Measurements from ENCODE around the gene ANKS4B. TPM values are rescaled to one million over a fixed set of nuclear protein-coding genes. Genes with fewer than 3 reads are reported as not detected.
"Not testable (repeated sequence)": the region's sequence is repeated elsewhere in the genome, so short reads cannot be mapped to it uniquely, and the experiment has no call there.

Gene ANKS4B
- polyA plus RNA-seq, 1 donor from 2014 or later, result not detected

DNA sequence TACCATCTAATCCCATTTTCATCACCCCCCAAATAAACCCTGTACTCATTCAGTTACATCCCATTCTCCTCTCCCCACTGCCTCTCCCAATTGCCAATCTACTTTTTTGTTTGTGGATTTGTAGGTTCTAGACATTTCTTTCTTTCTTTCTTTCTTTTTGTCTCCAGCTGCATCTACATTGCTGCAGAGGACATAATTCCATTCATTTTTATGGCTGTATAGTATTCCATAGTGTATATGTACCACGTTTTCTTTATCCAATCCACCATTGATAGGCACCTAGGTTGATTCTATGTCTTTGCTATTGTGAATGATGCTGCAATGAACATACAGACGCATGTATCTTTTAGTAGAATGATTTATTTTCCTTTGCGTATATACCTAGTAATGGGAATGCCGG is 50.9 kb downstream of the ANKS4B start (continued):
- TF ChIP-seq REST (IDR thresholded peaks at IDR 0.05; ENCODE audit: borderline replicate concordance), result no peak

DNA sequence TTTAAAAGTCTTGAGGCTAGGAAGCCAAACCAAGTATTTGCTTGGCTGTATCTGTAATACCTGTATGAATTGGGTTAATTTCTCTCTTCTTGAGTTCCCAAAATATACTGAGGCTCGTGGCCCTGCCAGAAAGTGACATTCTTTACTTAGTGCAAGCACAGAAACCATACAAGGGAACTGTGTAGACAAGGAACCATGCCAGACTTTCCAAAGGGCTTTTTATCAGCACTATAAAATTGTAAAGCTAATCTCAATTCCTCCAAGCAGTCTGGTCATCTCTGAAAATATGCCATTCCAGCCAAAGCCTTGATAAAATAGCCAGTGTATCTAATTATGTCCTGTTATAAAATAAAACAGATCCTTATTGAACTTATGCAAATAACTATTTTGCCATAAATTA is 51.8 kb downstream of the ANKS4B start:
- no peaks in the 10 kb centered on the region for H3K9me2 ChIP-seq (ENCODE audit: insufficient read depth, low read length)
- no peak overlapping the region for H3K9ac ChIP-seq (ENCODE audit: low read length)
- no peak overlapping the region for H3K4me3 ChIP-seq (ENCODE audit: low read length)
- H3F3A ChIP-seq (ENCODE audit: insufficient read depth, low read length, poor library complexity, severe bottlenecking), result no peaks in the 10 kb centered on the region
- no peaks in the 10 kb centered on the region for H3K79me2 ChIP-seq (replicated peaks; ENCODE audit: insufficient read depth, low read length)
- peaks cover 13% of the 10 kb centered on the region for H3K27me3 ChIP-seq (ENCODE audit: insufficient read depth, low read depth, low read length)
- no peaks in the 10 kb centered on the region for H4K20me1 ChIP-seq (ENCODE audit: insufficient read depth)
- no peaks in the 10 kb centered on the region for H3K36me3 ChIP-seq (ENCODE audit: insufficient read depth, low read length)
- H3K27ac ChIP-seq (ENCODE audit: low read length), result no peak overlapping the region
- H2AFZ ChIP-seq (ENCODE audit: low read depth, low read length), result no peak overlapping the region
- TF ChIP-seq SMC3 (conservative IDR thresholded peaks at IDR 0.05; ENCODE audit: poor library complexity) (no peak), TAF1 (IDR thresholded peaks at IDR 0.05; ENCODE audit: low read depth) (no peak), CTCF (IDR thresholded peaks at IDR 0.05; ENCODE audit: poor library complexity, severe bottlenecking) (no peak), MXI1 (conservative IDR thresholded peaks at IDR 0.05; ENCODE audit: poor library complexity, severe bottlenecking) (no peak), RAD21 (conservative IDR thresholded peaks at IDR 0.05) (no peak), REST (IDR thresholded peaks at IDR 0.05; ENCODE audit: borderline replicate concordance) (no peak), EZH2 (IDR thresholded peaks at IDR 0.05; ENCODE audit: borderline replicate concordance, insufficient read depth, low read length, poor library complexity, severe bottlenecking) (no peak), POLR2AphosphoS5 (IDR thresholded peaks at IDR 0.05) (no peak), EP300 (conservative IDR thresholded peaks at IDR 0.05; ENCODE audit: poor library complexity, severe bottlenecking) (no peak)
- H3K9me3 ChIP-seq (ENCODE audit: low read length), result no peaks in the 10 kb centered on the region
- H3K4me2 ChIP-seq (ENCODE audit: low read length), result no peak overlapping the region

DNA sequence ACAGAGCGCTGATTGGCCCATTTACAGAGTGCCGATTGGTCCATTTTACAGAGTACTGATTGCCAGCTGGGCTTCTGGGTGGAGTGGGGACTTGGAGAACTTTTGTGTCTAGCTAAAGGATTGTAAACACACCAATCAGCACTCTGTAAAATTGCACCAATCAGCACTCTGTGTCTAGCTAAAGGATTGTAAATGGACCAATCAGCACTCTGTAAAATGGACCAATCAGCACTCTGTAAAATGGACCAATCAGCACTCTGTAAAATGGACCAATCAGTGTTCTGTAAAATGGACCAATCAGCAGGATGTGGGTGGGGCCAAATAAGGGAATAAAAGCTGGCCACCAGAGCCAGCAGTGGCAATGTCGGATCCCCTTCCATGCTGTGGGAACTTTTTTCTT is 56.3 kb downstream of the ANKS4B start:
- not testable (repeated sequence) for H3K4me3 ChIP-seq (ENCODE audit: low read length); H3K79me2 ChIP-seq (replicated peaks; ENCODE audit: insufficient read depth, low read length); H3K27ac ChIP-seq (ENCODE audit: low read length); H3K27me3 ChIP-seq (ENCODE audit: insufficient read depth, low read depth, low read length); H4K20me1 ChIP-seq (ENCODE audit: insufficient read depth); H3K4me2 ChIP-seq (ENCODE audit: low read length); H3K9me3 ChIP-seq (ENCODE audit: low read length); H3K9ac ChIP-seq (ENCODE audit: low read length); H3K9me2 ChIP-seq (ENCODE audit: insufficient read depth, low read length); H2AFZ ChIP-seq (ENCODE audit: low read depth, low read length); H3K36me3 ChIP-seq (ENCODE audit: insufficient read depth, low read length); H3F3A ChIP-seq (ENCODE audit: insufficient read depth, low read length, poor library complexity, severe bottlenecking)
